Activated T-helper 9 cell treated with anti-CD3 and anti-CD28 coated beads, Interleukin-2, amount 50 U/mL, for 16 hours (primary cell): ENCODE results near the gene PDE3A.
"Not testable (repeated sequence)": the region's sequence is repeated elsewhere in the genome, so short reads cannot be mapped to it uniquely, and the experiment has no call there.

Experiments
- DNase-seq: peaks from one replicate; pipeline ENCODE4 v3.0.0-alpha.2; 2020; ENCODE audit warnings: low read depth

PDE3A gene

GRCh38 chr12:20552586-20552985, 184.2 kb downstream of the PDE3A start:
- not testable (repeated sequence) for DNase-seq

- no peak for DNase-seq
Observed at GRCh38 chr12:20555015-20555414, 186.7 kb downstream of the PDE3A start.

- DNase-seq, result no peak
Observed at GRCh38 chr12:20555771-20556170, 187.4 kb downstream of the PDE3A start.

- DNase-seq, result no peak
Observed at GRCh38 chr12:20557096-20557495, 188.8 kb downstream of the PDE3A start.

GRCh38 chr12:20560935-20561334, 192.6 kb downstream of the PDE3A start:
- no peak for DNase-seq

- DNase-seq, result no peak
Observed at GRCh38 chr12:20561871-20562270, 193.5 kb downstream of the PDE3A start.

GRCh38 chr12:20567413-20567812, 199.1 kb downstream of the PDE3A start:
- DNase-seq, result no peak

- DNase-seq, result no peak
Observed at GRCh38 chr12:20572451-20572850, 204.1 kb downstream of the PDE3A start.

- DNase-seq, result no peak
Observed at GRCh38 chr12:20576528-20576927, 208.2 kb downstream of the PDE3A start.

GRCh38 chr12:20577054-20577453, 208.7 kb downstream of the PDE3A start:
- DNase-seq, result no peak

GRCh38 chr12:20578142-20578541, 209.8 kb downstream of the PDE3A start:
- no peak for DNase-seq

GRCh38 chr12:20585055-20585625, 216.8 kb downstream of the PDE3A start:
- no peak for DNase-seq

GRCh38 chr12:20585913-20586312, 217.6 kb downstream of the PDE3A start:
- no peak for DNase-seq

GRCh38 chr12:20588042-20588441, 219.7 kb downstream of the PDE3A start:
- DNase-seq, result no peak

- no peak for DNase-seq
Observed at GRCh38 chr12:20590570-20590969, 222.2 kb downstream of the PDE3A start.

GRCh38 chr12:20592556-20592955, 224.2 kb downstream of the PDE3A start:
- no peak for DNase-seq

- no peak for DNase-seq
Observed at GRCh38 chr12:20593611-20594010, 225.3 kb downstream of the PDE3A start.

GRCh38 chr12:20596061-20596460, 227.7 kb downstream of the PDE3A start:
- no peak for DNase-seq

- DNase-seq, result no peak
Observed at GRCh38 chr12:20599757-20600156, 231.4 kb downstream of the PDE3A start.

- no peak for DNase-seq
Observed at GRCh38 chr12:20601668-20602280, 233.4 kb downstream of the PDE3A start.

- no peak for DNase-seq
Observed at GRCh38 chr12:20602641-20603391, 234.5 kb downstream of the PDE3A start.

- DNase-seq, result no peak
Observed at GRCh38 chr12:20604408-20605067, 236.2 kb downstream of the PDE3A start.

GRCh38 chr12:20615020-20615419, 246.7 kb downstream of the PDE3A start:
- not testable (repeated sequence) for DNase-seq
